GM12873 (cell line): ENCODE data around the gene UBE2G1.

Experiments used
- TF ChIP-seq, protein P1 (sequence below): IDR thresholded peaks from 2 replicates; pipeline ENCODE4 v1.5.1; 2012; ENCODE audit warnings: low read depth, mild to moderate bottlenecking, moderate library complexity, low read length, control low read depth; ENCODE audit not compliant: insufficient read depth; ENCODE audit errors: missing control alignments

Gene UBE2G1

DNA sequence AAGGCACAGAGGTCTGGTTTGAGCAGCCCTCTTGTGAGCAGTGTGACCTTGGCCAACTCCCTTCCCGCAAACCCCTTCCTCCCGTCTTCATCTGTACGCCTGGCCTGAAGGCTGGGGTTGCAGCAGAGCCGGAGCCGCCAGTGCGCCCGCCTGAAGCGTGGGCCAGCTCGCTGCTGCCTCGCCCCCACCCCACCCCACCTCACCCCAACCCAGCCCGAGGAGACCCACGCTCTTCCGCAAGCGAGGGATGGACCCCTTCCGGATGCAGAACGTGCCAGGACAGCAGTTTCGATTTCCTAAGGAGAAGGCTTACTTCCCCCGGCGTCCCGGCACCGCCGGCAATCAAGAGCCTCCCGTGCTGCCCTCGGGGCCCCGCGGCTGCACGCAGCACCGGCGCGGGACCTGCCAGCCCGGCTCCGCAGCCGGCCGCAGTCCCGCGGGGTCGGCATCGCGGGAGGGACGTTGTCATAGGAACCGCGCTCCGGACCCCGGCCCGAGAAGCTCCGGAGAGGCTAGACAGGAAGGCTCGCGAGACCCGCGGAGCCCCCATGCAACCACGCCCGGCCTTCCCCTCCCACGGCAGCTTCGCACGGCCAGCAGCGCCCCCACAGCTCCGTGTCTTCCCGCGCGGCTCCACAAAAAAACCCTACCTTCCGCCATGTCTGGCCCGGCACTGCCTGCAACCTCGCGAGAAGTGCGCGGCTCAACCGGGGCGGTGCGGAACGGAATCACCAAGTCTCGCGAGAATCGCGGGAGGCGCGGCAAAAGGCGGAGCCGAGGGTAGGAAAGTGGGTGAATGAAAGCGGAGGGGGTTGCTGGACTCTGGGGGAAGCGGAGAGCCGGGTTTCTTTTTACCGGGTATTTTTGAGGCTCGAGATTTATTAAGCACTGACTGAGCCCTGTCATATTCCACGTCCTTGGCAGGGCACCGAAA, 102.9 kb downstream of the UBE2G1 start, which contains the start of gene ANKFY1:
TSS of gene ANKFY1 (minus strand) at position 698 of the 934 bp plus-strand sequence. CDS start at position 660, 38 bp downstream.
- TF ChIP-seq, protein P1, sequence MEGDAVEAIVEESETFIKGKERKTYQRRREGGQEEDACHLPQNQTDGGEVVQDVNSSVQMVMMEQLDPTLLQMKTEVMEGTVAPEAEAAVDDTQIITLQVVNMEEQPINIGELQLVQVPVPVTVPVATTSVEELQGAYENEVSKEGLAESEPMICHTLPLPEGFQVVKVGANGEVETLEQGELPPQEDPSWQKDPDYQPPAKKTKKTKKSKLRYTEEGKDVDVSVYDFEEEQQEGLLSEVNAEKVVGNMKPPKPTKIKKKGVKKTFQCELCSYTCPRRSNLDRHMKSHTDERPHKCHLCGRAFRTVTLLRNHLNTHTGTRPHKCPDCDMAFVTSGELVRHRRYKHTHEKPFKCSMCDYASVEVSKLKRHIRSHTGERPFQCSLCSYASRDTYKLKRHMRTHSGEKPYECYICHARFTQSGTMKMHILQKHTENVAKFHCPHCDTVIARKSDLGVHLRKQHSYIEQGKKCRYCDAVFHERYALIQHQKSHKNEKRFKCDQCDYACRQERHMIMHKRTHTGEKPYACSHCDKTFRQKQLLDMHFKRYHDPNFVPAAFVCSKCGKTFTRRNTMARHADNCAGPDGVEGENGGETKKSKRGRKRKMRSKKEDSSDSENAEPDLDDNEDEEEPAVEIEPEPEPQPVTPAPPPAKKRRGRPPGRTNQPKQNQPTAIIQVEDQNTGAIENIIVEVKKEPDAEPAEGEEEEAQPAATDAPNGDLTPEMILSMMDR = no peak

DNA sequence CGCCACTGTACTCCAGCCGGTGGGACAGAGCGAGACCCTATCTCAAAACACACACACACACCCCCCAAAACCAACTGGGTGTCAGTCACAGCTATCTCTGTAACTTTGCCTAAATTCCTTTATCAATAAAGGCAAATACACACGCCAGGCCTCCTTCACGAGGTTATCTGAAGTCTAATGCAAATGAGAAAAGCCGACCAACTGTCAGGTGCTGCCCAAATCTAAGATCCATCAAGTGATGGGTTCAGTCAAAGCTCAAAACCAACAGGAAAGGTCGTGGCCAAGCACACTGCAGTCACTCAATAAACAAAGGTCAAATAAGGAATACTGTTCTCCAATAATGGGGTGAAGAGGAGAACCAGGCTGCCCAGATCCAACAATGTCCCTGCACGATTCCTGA, 103.8 kb downstream of the UBE2G1 start:
- TF ChIP-seq, protein P1 = no peak

DNA sequence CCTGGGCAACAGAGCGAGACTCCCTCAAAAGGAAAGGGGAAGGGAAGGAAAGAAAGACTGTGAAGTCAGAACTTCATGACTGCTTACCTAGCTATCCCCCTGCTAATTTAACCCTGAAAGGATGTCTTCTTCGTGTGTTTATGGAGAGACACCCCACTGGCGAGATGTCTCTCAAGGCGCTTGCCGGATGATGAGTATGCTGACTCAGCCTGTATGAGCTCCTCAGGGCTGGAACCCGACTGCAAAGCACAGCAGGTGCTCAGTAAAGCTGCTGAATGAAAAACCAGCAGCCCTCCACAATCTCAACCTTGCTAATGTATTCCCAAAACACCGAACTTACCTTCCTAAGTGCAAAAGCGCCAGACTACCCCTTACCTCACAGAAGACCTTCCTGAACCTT, 105.0 kb downstream of the UBE2G1 start:
- TF ChIP-seq, protein P1 = no peak

DNA sequence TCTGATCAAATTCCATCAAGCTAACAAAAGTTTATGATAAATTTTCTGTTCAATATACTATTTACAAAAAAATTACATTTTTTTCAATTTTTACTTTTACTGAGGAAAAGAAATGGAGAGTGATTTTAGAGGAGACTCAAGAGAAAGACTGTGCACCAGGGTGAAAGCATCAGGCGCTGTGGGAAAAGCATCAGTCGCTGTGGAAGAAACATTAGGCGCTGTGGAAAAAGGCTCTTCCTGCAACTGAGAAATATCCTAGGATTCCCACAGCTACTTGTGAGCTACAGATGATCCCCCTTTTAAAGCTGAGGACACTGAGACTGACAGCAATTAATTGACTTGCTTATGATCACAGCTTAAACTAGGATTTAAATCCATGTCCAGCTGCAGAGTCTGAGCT, 107.6 kb downstream of the UBE2G1 start:
- TF ChIP-seq, protein P1 = no peak

DNA sequence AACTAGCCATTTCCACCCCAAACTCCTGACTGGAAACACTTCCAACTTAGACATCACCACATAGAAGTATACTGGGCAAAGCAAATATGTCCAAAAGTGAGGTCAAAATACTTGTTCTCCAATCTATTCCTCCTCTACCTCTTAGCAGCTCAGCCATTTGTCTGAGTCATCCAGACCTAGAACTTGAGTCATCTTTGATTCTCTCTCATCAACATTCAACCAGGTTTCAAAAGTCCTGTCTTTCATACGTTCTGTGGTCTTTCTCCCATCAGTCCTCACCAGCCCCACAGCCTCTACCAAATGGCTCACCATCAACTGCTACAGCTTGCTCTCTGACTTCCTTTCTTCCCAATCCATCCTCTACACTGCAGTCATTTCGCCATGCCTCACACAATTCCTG, 109.5 kb downstream of the UBE2G1 start:
- TF ChIP-seq, protein P1 = no peak

DNA sequence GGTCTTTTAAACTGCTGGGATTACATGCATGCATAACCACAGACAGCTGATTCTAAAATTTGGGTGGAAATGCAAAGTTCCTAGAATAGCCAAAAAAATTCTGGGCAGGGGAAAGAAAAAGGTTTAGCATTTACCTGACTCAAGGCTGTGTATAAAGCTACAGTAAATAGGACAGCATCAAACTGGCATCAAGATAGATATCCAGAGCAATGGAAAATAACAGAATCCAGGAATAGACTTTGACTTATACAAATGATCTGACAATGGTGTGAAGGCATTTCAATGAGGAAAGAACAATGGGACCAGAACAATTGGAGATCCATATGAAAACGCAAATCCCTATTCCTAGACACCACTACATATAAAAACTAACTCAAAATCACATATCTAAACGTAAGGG, 115.6 kb downstream of the UBE2G1 start:
- TF ChIP-seq, protein P1 = no peak

DNA sequence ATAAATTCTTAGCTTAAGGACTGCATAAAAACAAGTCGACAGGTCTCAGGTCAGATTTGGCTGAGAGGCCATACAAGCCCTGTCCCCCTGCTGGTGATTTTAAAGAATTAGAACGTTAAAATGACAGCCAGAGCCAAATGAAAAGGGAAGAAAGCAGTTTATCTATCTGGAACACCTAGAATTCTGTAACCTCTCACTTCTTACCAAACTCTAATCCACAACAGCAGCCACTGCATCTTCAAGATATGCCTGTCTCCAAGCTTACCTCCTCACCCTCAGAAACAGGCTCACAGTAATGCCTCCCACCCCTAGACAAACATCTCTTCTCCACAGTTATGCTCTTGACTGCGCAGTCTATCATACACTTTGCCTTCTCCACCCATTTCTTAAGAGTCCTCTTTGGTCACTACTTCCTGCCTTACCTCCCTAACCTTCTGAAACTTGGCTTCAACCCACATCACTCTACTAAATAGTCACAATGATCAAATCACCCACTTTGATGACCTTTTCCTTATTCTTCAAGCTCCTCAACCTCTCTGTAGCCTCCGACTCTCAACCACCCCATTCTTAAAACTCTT, 116.9 kb downstream of the UBE2G1 start:
- TF ChIP-seq, protein P1 = peak; percentile 64
